Neural cell (in vitro differentiated cells): ENCODE results near the gene CDR2L.

Source experiments
- EZH2 ChIP-seq: fragments of 200-600, 300-800 bp; shearing (Covaris generic), sonication (generic); IDR thresholded peaks from 2 replicates; pipeline ENCODE4 v1.6.1; 2014; ENCODE audit warnings: antibody characterized with exemption, low read length, borderline replicate concordance, mild to moderate bottlenecking; ENCODE audit not compliant: insufficient read depth, poor library complexity, severe bottlenecking
- MXI1 ChIP-seq: fragments of 450-650 bp; conservative IDR thresholded peaks from 2 replicates; pipeline ENCODE4 v1.6.1; 2014; ENCODE audit warnings: antibody characterized with exemption, mild to moderate bottlenecking; ENCODE audit not compliant: poor library complexity, severe bottlenecking
- REST ChIP-seq: IDR thresholded peaks from 2 replicates; pipeline ENCODE4 v1.6.1; 2012; ENCODE audit warnings: borderline replicate concordance
- TAF1 ChIP-seq: IDR thresholded peaks from 2 replicates; pipeline ENCODE4 v1.6.1; 2012; ENCODE audit warnings: low read depth

GRCh38 chr17:75039238-75039637, 51.8 kb downstream of the CDR2L start:
- TF ChIP-seq REST (no peak), EZH2 (no peak), MXI1 (no peak), TAF1 (no peak)
